ENCODE data around the gene LRRC73. TPM values are rescaled to one million over a fixed set of nuclear protein-coding genes. Genes with fewer than 3 reads are reported as not detected.

LRRC73 gene
- total RNA-seq, 1 donor: 0.63 TPM

GRCh38 chr6:43509142-43509983 lies 783 bp downstream of the LRRC73 start:
- H3K4me3 ChIP-seq (ENCODE audit: low read depth, low read length): peak overlapping the region; percentile 67
- TF ChIP-seq, protein P1, sequence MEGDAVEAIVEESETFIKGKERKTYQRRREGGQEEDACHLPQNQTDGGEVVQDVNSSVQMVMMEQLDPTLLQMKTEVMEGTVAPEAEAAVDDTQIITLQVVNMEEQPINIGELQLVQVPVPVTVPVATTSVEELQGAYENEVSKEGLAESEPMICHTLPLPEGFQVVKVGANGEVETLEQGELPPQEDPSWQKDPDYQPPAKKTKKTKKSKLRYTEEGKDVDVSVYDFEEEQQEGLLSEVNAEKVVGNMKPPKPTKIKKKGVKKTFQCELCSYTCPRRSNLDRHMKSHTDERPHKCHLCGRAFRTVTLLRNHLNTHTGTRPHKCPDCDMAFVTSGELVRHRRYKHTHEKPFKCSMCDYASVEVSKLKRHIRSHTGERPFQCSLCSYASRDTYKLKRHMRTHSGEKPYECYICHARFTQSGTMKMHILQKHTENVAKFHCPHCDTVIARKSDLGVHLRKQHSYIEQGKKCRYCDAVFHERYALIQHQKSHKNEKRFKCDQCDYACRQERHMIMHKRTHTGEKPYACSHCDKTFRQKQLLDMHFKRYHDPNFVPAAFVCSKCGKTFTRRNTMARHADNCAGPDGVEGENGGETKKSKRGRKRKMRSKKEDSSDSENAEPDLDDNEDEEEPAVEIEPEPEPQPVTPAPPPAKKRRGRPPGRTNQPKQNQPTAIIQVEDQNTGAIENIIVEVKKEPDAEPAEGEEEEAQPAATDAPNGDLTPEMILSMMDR (IDR thresholded peaks at IDR 0.05; ENCODE audit: insufficient read depth, low read length): no peak
- DNase-seq (ENCODE audit: low read depth): no peak

DNA sequence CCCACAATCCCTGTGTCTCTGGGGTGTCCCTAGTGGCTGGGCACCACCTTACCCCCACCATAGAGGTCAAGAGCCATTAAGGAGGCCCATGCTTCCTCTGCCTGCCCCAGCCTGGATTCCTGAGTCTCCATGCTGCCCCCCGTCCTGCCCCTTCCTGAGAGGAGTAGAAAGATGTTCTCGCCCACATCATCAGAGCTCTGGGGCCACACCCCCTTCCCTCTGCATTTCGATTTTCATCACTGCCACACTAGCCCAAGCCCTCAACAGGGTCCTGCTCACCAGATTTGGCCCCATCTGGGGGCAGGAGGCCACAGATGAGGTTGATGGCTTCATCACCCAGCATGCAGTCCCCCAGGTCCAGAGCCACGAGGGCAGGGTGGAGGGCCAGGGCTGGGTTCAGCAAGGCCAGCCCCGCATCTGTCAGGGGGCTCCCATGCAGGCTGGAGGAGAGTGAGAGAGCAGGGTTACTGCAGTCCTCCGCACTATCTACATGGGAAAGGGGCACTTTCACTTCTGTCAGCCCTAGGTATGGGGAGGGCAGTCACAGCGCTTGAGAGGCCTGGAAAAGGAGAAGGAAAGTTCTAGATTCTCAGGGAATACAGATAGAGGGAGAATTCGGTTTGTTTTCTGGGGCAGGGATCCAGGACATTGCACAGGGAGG lies 1.5 kb downstream of the LRRC73 start:
- TF ChIP-seq, protein P1 (IDR thresholded peaks at IDR 0.05; ENCODE audit: insufficient read depth, low read length): no peak
- DNase-seq (ENCODE audit: low read depth): no peak
- no peak overlapping the region for H3K4me3 ChIP-seq (ENCODE audit: low read depth, low read length)

DNA sequence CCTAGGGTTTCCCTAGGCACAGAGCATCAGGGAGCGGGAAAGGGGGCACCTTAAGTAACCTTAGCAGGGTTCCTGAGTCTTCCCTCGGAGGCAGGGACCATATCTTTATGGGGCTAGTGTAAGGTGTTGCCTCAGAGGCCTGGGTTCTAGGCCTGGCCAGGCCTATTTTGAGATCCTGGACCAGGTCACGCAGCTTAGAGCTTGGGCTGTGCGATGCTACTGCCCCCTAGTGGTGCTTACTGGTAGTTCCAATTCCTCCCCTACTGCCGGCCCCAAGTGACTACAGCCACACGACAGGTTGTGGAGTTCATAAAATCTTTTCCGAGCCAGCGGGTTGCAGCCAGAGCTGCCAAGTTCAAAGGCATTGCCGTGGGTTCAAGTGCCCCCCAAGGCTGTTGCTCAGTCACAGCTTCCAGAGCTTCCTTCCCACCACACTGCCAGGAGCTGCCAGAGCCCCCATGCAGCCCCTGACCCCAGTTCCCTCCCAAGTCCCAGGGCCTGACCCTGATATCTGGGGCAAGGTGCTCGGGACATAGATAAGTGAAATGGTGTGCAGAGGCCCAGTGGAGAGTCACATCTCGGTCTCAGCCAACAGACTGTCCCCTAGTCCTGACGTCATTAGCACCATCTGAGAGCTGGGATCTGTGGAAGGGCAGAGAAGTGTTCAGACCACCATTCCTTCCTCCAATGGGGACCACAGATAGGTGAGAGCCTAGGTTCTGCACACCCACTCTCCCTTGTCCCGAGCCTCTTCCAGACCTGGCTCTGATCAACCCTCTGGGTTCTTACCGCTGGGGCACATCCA lies 3.3 kb downstream of the LRRC73 start:
- DNase-seq (ENCODE audit: low read depth): peak; percentile 88
- H3K4me3 ChIP-seq (ENCODE audit: low read depth, low read length): no peak overlapping the region
- TF ChIP-seq, protein P1 (IDR thresholded peaks at IDR 0.05; ENCODE audit: insufficient read depth, low read length): peak; percentile 93

GRCh38 chr6:43506171-43506570 lies 4.0 kb downstream of the LRRC73 start:
- no peak for DNase-seq (ENCODE audit: low read depth)
- H3K4me3 ChIP-seq (ENCODE audit: low read depth, low read length): no peak overlapping the region
- TF ChIP-seq, protein P1 (IDR thresholded peaks at IDR 0.05; ENCODE audit: insufficient read depth, low read length): no peak

DNA sequence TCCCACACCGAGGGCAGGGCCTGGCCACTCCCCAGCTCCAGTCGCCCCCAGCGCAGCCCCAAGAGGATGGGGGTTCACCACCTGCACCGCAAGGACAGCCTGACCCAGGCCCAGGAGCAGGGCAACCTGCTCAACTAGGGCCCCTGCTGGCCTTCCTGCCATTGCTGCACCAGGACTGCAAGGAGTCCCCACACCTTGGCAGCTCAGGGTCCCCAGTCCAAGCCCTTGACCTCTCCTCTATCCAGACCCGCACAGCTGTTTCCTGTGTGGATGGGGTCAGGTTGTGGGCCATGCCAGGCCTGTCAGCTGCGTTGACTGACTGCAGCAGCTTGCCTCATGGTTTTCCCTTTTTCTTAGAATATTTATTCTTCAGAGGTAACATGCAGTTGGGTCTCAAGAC lies 4.4 kb downstream of the LRRC73 start:
- no peak for DNase-seq (ENCODE audit: low read depth)
- H3K4me3 ChIP-seq (ENCODE audit: low read depth, low read length): no peak overlapping the region
- TF ChIP-seq, protein P1 (IDR thresholded peaks at IDR 0.05; ENCODE audit: insufficient read depth, low read length): no peak

GRCh38 chr6:43504756-43505593 lies 5.2 kb downstream of the LRRC73 start:
- TF ChIP-seq, protein P1 (IDR thresholded peaks at IDR 0.05; ENCODE audit: insufficient read depth, low read length): no peak
- no peak overlapping the region for H3K4me3 ChIP-seq (ENCODE audit: low read depth, low read length)
- DNase-seq (ENCODE audit: low read depth): no peak
